ENCODE results near the gene NUDT16.
A peak's percentile ranks its signal among the peaks of the same experiment; 100 is the strongest.
"Not testable (repeated sequence)": the region's sequence is repeated elsewhere in the genome, so short reads cannot be mapped to it uniquely, and the experiment has no call there.

The NUDT16 gene

GRCh38 chr3:131381445-131382291, at the start of gene NUDT16:
Gene NUDT16 (plus strand): TSS chr3:131381774. CDS start chr3:131381805, 31 bp downstream.
- peak; percentile 93 for DNase-seq

- no peak for DNase-seq
Measured at GRCh38 chr3:131338948-131339640, 42.5 kb upstream of the NUDT16 start.

- no peak for DNase-seq
Measured at GRCh38 chr3:131341761-131342160, 39.8 kb upstream of the NUDT16 start.

DNA sequence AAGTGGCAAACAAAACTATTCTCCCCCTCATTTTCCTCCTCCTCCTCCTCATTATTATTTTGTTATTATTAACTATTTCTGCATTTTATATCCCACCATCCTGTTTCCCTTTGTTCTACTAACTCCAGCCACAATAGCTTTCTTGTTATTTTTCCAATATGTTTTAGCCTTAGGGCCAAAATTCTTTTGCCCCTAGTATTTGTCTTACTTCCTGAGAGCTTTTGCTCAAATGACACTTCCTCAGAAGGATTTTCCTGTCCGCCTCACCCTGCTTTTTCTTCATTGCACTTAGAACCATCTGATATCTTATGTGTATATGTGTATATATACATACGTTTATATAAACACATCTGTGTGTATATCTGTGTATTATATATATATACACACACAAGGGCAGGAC, 32.7 kb upstream of the NUDT16 start:
- DNase-seq = no peak

- no peak for DNase-seq
Measured at GRCh38 chr3:131349454-131349853, 32.1 kb upstream of the NUDT16 start.

DNA sequence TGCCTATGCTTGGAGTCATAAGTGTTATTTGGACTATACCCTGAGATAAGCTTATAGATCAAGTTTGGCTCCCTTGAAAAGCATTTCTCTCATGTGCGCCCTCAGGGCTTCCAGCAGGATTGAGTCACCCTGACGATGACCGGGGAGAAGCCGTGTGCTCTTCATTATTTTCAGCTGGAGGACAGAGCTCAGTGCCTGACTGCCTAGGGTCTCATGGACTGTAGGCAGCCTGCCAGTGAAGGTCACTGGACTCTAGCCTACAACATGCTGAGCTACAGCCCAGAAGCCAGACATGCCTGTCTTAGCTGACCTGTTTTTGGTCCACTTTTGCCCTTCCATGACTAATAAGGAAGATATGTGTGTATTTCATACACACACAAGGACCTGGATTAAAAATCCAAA, 31.6 kb upstream of the NUDT16 start:
- DNase-seq = no peak

DNA sequence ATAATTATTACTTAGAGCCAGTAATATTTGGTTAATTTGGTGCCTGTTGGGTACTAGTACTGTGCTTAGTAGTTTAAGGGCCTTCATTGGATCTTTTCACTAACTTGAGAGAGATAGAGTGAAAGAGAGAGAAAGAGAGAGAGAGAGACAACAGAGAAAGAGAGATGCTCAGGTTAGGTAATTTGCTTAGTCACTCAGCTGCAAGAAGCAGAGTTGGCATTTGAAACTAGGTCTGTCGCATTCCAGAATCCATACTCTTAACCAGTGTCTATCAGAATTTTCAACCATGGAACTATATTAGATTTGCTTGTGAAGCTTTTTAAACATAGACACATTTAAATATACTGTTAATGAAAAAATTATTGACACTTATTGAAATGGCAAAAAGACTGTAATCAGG, 31.1 kb upstream of the NUDT16 start:
- DNase-seq = no peak

GRCh38 chr3:131353016-131353877, 28.3 kb upstream of the NUDT16 start:
- no peak for DNase-seq

DNA sequence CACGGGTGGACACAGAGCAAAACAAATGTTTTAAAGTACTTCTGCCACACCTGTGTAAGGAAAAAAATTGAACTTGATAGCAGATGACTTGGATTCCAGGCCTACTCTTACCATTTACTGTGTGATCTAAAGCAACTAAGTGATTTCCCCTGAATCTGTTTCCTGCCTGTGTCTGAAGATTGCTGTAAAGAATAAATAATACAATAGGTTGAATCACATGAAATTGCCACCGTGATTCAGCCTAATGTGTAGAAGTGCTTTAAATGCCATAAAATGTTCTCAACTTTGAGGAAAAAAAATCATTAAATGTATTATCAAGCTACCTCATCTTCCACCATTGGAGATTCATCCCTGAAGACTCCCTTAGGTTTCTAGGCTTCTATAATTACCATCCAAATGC, 27.6 kb upstream of the NUDT16 start:
- DNase-seq = no peak

DNA sequence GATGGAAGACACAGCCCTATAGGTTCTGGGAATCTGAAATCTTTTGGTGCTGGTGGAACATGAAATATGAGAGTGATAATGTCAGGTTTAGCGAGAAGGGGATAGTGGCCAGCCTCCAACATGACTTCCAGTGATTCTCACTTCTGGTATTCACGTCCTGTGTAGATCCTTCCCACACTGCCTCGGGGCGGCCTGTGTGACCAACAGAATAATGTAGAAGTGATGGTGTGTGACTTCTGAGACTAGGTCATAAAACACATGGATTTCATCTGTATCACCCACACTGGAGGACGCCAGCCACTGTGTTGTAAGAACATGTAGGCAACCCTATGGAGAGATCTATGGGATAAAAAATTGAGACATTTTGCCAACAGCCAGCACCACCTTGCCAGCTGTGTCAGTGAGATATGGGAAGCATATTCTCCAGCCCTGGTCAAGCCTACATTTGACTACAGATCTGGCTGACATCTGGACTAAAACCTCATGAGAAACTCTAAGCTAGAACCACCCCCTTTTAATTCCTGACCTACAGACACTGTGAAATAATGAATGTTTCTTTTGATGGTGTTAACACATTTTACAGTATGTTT, 25.5 kb upstream of the NUDT16 start:
- DNase-seq = no peak

- DNase-seq = no peak
Measured at GRCh38 chr3:131357275-131357674, 24.3 kb upstream of the NUDT16 start.

DNA sequence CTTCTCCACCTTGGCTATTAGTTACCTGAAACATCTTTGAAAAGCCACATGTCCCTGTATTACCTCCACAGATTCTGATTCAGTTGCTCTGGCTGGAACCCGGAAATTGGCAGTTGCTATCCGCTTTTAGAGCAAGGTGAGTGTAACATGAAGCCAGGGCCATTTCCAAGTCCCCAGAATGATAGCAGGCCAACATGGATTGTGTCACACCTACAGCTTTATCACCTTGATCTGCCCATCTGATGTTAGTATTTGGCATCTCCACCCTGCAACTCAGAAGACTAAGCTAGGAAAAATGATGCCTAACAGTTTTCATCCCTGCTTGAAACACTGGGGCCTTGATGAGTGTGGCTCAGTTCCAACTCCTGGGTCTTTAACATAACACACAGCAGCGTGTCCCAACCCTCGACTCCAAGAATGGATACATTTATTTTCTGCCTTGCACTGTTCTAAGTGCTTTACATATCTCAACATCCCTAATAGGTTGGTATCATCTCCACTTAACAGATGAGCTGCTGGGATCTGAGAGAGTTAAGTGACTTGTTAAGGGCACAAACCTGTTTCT, 21.3 kb upstream of the NUDT16 start:
- DNase-seq = no peak

- DNase-seq = not testable (repeated sequence)
Measured at GRCh38 chr3:131361066-131361463, 20.5 kb upstream of the NUDT16 start.

DNA sequence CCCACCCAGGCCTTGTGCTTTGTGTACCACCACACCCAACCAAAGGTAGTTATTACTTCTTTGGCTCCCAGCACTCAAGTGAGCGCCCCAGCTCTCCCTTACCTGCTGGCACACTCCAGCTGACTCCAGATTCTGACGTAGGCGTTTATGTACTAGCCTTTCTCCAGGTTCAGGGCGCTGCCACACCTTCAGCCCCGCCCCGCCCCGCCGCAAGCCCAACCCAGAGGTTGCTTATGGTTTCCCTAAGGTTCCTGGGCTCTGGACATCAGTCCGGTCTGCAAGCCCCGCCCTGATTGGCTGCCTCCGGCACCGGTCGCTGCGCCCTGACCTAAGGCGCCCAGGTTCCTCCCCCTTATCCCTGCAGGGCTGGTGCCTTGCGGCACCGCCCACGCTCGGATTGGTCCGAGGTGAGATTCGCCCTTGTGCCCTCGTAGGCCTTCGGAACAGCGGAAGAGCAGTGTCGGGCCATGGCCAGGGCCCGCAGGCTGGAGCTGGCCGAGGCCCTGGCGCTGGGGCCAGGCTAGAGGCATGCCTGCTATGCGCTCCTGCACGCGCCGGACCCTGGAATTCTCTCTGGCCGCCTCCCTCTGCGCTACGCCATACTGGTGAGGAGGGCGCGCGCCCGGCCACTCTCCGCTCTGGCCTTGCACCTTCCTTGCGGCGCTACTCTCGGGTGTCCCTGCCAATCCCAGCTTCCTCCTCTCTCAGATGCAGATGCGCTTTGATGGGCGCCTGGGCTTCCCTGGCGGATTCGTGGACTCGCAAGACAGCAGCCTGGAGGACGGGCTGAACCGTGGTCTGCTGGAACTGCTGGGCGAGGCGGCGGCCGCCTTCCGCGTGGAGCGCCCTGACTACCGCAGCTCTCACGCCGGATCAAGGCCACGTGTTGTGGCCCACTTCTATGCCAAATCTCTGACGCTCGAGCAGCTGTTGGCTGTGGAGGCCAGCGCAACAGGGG, 19.8 kb upstream of the NUDT16 start:
- DNase-seq = no peak

GRCh38 chr3:131363275-131363674, 18.3 kb upstream of the NUDT16 start:
- DNase-seq = no peak

DNA sequence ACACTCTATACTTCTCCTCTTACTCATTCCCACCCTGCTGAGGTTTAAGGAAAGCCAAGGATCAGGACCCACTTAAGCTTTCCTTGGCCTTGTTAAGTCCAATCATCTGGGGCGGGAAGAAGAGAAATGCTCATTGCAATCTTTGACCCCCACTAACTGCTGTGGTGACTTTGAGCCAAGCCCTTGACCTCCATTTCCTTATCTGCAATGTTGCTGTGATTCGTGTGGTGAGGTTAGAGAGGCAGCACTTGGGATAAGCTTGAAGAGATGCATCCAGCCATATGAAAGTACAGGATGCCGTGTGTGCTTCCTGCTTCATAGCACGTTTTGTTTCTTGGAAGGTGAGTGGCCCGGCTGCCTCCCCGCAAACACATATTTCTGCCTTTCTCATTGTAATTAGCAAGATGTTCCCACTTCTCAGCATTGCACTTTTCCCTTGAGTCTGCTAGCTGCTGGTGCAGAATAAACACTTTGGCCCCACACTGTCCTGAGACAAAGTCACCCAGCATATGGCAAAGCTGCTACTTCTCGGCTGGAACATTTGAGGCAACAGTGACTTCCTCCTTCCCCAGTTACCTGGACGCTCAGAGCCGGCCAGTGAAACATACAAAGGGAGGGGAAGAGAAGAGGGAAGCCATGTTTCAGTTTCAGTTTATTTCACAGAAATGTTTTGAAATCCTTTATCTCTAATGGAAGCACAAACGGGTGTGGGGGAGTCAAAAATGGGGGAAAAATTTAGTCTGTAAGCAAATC, 10.5 kb upstream of the NUDT16 start:
- no peak for DNase-seq

GRCh38 chr3:131371688-131372066, 9.9 kb upstream of the NUDT16 start:
- no peak for DNase-seq

DNA sequence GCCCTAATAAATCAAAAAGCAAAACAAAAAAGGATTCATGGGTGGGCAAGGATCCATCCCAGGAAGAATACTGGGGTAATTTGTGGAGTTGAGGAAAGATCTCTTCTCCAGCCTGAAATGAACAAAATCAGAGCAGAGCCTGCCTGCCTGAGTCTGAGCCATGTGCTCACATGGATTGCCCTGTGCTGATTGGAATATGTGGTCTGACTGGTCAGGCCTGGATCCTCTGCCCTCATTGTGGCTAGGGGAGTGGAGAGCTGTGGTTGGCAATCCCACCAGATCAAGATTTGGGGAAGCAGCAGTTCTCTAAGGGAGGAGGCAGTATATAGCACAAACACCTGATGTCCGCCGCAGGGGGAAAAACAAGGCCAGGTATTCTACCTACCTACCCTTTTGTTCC, 6.8 kb upstream of the NUDT16 start:
- no peak for DNase-seq

DNA sequence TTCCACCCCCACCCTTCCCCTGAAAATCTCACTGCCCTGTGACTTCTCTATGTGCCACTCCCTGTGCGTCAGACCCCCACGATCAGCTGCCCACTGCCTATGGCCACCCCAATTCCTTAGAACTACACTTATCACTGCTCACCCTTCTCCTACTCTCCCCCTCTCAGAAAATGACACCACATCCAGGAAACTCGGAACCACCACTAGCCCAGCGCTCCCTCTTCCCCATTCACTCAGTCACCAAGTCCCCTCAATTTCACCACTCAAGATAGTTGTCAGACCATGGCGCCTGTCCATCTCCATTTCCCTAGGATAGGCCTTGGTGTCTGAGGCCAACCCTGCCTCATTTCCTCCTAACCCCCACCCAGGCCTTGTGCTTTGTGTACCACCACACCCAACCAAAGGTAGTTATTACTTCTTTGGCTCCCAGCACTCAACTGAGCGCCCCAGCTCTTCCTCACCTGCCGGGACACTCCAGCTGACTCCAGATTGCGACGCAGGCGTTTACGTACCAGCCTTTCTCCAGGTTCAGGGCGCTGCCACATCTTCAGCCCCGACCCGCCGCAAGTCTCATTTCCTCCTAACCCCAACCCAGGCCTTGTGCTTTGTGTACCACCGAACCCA, 641 bp upstream of the NUDT16 start:
- not testable (repeated sequence) for DNase-seq
